ENCODE results near the gene TBCE. TPM values are rescaled to one million over a fixed set of nuclear protein-coding genes. Genes with fewer than 3 reads are reported as not detected.

The TBCE gene
- total RNA-seq, 1 experiment from 2014 or later = 20.8 TPM

GRCh38 chr1:235423214-235423652, 56.0 kb downstream of the TBCE start:
- Histone ChIP-seq H3K36me3 (ENCODE audit: control insufficient read depth in 1 of 2, insufficient read depth in 2 of 2, low read length in 2 of 2) (no peaks in the 10 kb centered on the region), H3K79me2 (ENCODE audit: insufficient read depth, low read length) (no peaks in the 10 kb centered on the region; the same call in 1 of the 2 replicates), H3K4me2 (ENCODE audit: low read length) (no peak overlapping the region), H3K27me3 (ENCODE audit: insufficient read depth, low read length) (no peaks in the 10 kb centered on the region), H3K9me3 (ENCODE audit: control insufficient read depth in 1 of 2, insufficient read depth in 1 of 2, low read depth in 1 of 2, low read length in 2 of 2) (no peaks in the 10 kb centered on the region), H4K20me1 (ENCODE audit: insufficient read depth) (no peaks in the 10 kb centered on the region), H3K4me3 (replicated peaks in 1 of 2; ENCODE audit: low read depth in 1 of 2, low read length in 2 of 2) (no peak overlapping the region), H3K4me1 (ENCODE audit: control insufficient read depth in 1 of 2, insufficient read depth in 2 of 2, low read length in 2 of 2) (peaks cover 1 to 2% of the 10 kb centered on the region in 2 experiments; a peak in 3 of 4 replicates), H3K9me2 (ENCODE audit: insufficient read depth) (no peaks in the 10 kb centered on the region), H3K27ac (ENCODE audit: low read depth, low read length) (no peak overlapping the region), H2AFZ (ENCODE audit: low read depth, low read length, poor library complexity, severe bottlenecking) (no peak overlapping the region), H3K9ac (ENCODE audit: low read length) (no peak overlapping the region)
- ChIA-PET CTCF (interaction anchor here (1.1 kb wide), 1 partner anchor 8 kb away, joined by 3 read pairs; no protein-coding TSS in a partner anchor), POLR2A (no interaction called here), RAD21 (ENCODE audit: low non-redundant PET in 1 of 2, low total read pairs in 2 of 2, uncharacterized antibody in 2 of 2, unreplicated experiment in 2 of 2) (no interaction called here)
- DNase-seq (ENCODE audit: low read depth, low spot score) (no peak), ATAC-seq (no peak)
- intact Hi-C loops (cut with micrococcal nuclease) = no loop called here
- TF ChIP-seq YY1 (IDR thresholded peaks at IDR 0.05; ENCODE audit: extremely low read depth, insufficient replicate concordance, low read depth, low read length) (no peak), FOSL1 (IDR thresholded peaks at IDR 0.05; ENCODE audit: low read depth) (no peak), SRF (IDR thresholded peaks at IDR 0.05; ENCODE audit: low read depth) (no peak), MAX (IDR thresholded peaks at IDR 0.05) (no peak), REST (IDR thresholded peaks at IDR 0.05; ENCODE audit: low read depth) (no peak), RAD21 (IDR thresholded peaks at IDR 0.05; ENCODE audit: low read depth) (no peak), CTCF (IDR thresholded peaks at IDR 0.05 in 2 of 3, conservative IDR thresholded peaks at IDR 0.05 in 1 of 3; ENCODE audit: borderline replicate concordance in 1 of 3, insufficient read depth in 1 of 3, low read depth in 2 of 3, low read length in 2 of 3) (no peak), ATF3 (IDR thresholded peaks at IDR 0.05) (no peak), TCF7L2 (IDR thresholded peaks at IDR 0.05; ENCODE audit: borderline replicate concordance, extremely low read depth, insufficient read depth, insufficient read length) (no peak), CBX3 (IDR thresholded peaks at IDR 0.05; ENCODE audit: low read depth) (no peak), ELF1 (IDR thresholded peaks at IDR 0.05; ENCODE audit: borderline replicate concordance, low read depth) (no peak), POLR2A (IDR thresholded peaks at IDR 0.05; ENCODE audit: borderline replicate concordance, extremely low read depth, insufficient read depth, insufficient read length) (no peak), EZH2phosphoT487 (IDR thresholded peaks at IDR 0.05; ENCODE audit: borderline replicate concordance) (no peak), ZBTB33 (IDR thresholded peaks at IDR 0.05; ENCODE audit: extremely low read depth, insufficient replicate concordance, low read length) (no peak), EZH2 (IDR thresholded peaks at IDR 0.05) (no peak), EGR1 (IDR thresholded peaks at IDR 0.05; ENCODE audit: low read depth) (no peak)
- no TSS peak for BruUV-seq (replicated peaks)

All from HCT116 (cell line).